ENCODE results near the gene TBCE. TPM values are rescaled to one million over a fixed set of nuclear protein-coding genes. Genes with fewer than 3 reads are reported as not detected.

TBCE gene
- total RNA-seq, 1 donor from 2014 or later = 19.1 TPM

GRCh38 chr1:235426143-235426542 is 58.9 kb downstream of the TBCE start:
- Mint-ChIP-seq H3K27ac (no peak overlapping the region), H3K9me3 (no peaks in the 10 kb centered on the region), H3K4me3 (no peak overlapping the region), H3K4me1 (peaks cover 16% of the 10 kb centered on the region), H3K27me3 (no peaks in the 10 kb centered on the region), H3K36me3 (ENCODE audit: low read depth) (peaks cover 14% of the 10 kb centered on the region)
- intact Hi-C loops (cut with micrococcal nuclease) = no loop called here
- ChIA-PET POLR2A (no interaction called here), CTCF (no interaction called here)
- TF ChIP-seq CTCF (IDR thresholded peaks at IDR 0.05) = no peak
- ATAC-seq (ENCODE audit: low read depth) (no peak), DNase-seq (no peak)

GRCh38 chr1:235426680-235427079 is 59.5 kb downstream of the TBCE start:
- intact Hi-C loops (cut with micrococcal nuclease) = no loop called here
- Mint-ChIP-seq H3K4me3 (no peak overlapping the region), H3K36me3 (ENCODE audit: low read depth) (peaks cover 14% of the 10 kb centered on the region), H3K27me3 (no peaks in the 10 kb centered on the region), H3K9me3 (no peaks in the 10 kb centered on the region), H3K4me1 (peaks cover 16% of the 10 kb centered on the region), H3K27ac (no peak overlapping the region)
- CTCF ChIA-PET = interaction anchor here (1.5 kb wide), 1 partner anchor 10 kb away, joined by 4 read pairs; no protein-coding TSS in a partner anchor
- no peak for DNase-seq
- no peak for TF ChIP-seq CTCF (IDR thresholded peaks at IDR 0.05)
- no peak for ATAC-seq (ENCODE audit: low read depth)
- POLR2A ChIA-PET = no interaction called here

- no peak overlapping the region for H3K4me3 Mint-ChIP-seq
- POLR2A ChIA-PET = no interaction called here
- DNase-seq (no peak), ATAC-seq (ENCODE audit: low read depth) (no peak)
- CTCF ChIA-PET = interaction anchor here (1.5 kb wide), 1 partner anchor 11 kb away, joined by 4 read pairs; no protein-coding TSS in a partner anchor
- intact Hi-C loops (cut with micrococcal nuclease) = no loop called here
- no peaks in the 10 kb centered on the region for H3K27me3 Mint-ChIP-seq
- no peaks in the 10 kb centered on the region for H3K9me3 Mint-ChIP-seq
- no peak overlapping the region for H3K27ac Mint-ChIP-seq
- peaks cover 14% of the 10 kb centered on the region for H3K36me3 Mint-ChIP-seq (ENCODE audit: low read depth)
- no peak for TF ChIP-seq CTCF (IDR thresholded peaks at IDR 0.05)
- peaks cover 16% of the 10 kb centered on the region for H3K4me1 Mint-ChIP-seq
These were observed 60.2 kb downstream of the TBCE start for GRCh38 chr1:235427447-235427846.

- Mint-ChIP-seq H3K27ac (no peak overlapping the region), H3K36me3 (ENCODE audit: low read depth) (peaks cover 23% of the 10 kb centered on the region), H3K9me3 (no peaks in the 10 kb centered on the region), H3K4me1 (peaks cover 4% of the 10 kb centered on the region), H3K27me3 (no peaks in the 10 kb centered on the region), H3K4me3 (no peak overlapping the region)
- TF ChIP-seq CTCF (IDR thresholded peaks at IDR 0.05) = no peak
- intact Hi-C loops (cut with micrococcal nuclease) = no loop called here
- POLR2A ChIA-PET = no interaction called here
- CTCF ChIA-PET = interaction anchor here (1.0 kb wide), 1 partner anchor 14 kb away, joined by 3 read pairs; no protein-coding TSS in a partner anchor
- no peak for DNase-seq
- no peak for ATAC-seq (ENCODE audit: low read depth)
These were observed 61.9 kb downstream of the TBCE start for GRCh38 chr1:235429143-235429542.

- intact Hi-C loops (cut with micrococcal nuclease) = no loop called here
- Mint-ChIP-seq H3K27me3 (no peaks in the 10 kb centered on the region), H3K27ac (no peak overlapping the region), H3K9me3 (no peaks in the 10 kb centered on the region), H3K36me3 (ENCODE audit: low read depth) (peaks cover 33% of the 10 kb centered on the region), H3K4me1 (peaks cover 4% of the 10 kb centered on the region), H3K4me3 (no peak overlapping the region)
- no peak for TF ChIP-seq CTCF (IDR thresholded peaks at IDR 0.05)
- ChIA-PET CTCF (no interaction called here), POLR2A (no interaction called here)
- ATAC-seq (ENCODE audit: low read depth) = no peak
- DNase-seq = no peak
These were observed 63.8 kb downstream of the TBCE start for GRCh38 chr1:235430991-235431390.
